Endometrial microvascular endothelial cells (primary cell): ENCODE results near the gene TNRC18. TPM values are rescaled to one million over a fixed set of nuclear protein-coding genes. Genes with fewer than 3 reads are reported as not detected.
"Not testable (repeated sequence)": the region's sequence is repeated elsewhere in the genome, so short reads cannot be mapped to it uniquely, and the experiment has no call there.

Experiments
- in situ Hi-C: cut with HindIII; loops from 2 replicates; pipeline ENCODE4 v1.10.0; 2017; ENCODE audit warnings: low sequenced_read_pairs, low pct_unique_long_range_greater_than_20kb; ENCODE audit errors: inconsistent ontology term
- total RNA-seq: library from RNA; depleted of rRNA; stranded (reverse); fragments of >200 nt; gene quantifications from one replicate; pipeline ENCODE4 v1.2.3, GENCODE V29; 2015; ENCODE audit errors: inconsistent ontology term

Gene TNRC18
- total RNA-seq, 1 donor from 2014 or later, result 20.1 TPM

GRCh38 chr7:5362466-5362865 is 61.2 kb downstream of the TNRC18 start:
- in situ Hi-C loops, result no loop called here

DNA sequence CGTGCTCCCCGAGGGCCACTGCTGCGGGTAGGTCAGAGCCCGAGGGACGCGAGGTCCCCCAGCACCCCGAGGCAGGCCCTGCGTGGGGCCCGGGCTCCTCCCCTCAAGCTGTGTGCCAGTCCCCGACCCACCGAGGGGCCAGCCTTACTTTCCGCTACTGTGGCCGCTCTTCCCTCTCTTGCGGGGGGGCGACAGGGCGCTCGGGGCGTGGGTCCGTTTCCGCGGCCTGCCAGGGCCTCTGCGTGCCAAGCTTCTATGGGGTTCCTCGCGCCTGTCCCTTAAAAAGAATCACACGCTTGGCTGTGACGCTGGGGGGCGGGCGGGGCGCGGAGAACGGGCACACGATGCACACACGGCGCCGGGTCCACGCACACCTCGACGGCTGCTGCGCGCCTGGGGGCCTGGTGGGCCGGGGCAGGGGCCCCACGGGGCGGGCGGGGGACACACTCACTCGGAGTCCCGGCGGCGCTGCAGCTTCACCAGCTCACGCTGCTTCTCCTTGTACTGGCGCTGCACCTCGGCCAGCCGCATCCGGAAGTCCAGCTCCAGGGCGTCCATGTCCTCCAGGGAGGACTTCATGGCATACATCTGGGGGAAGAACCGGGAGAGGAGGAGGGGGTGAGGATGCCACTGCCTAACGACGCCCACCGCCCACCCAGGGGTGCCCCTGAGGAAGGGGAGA is 62.0 kb downstream of the TNRC18 start:
- in situ Hi-C loops, result no loop called here

DNA sequence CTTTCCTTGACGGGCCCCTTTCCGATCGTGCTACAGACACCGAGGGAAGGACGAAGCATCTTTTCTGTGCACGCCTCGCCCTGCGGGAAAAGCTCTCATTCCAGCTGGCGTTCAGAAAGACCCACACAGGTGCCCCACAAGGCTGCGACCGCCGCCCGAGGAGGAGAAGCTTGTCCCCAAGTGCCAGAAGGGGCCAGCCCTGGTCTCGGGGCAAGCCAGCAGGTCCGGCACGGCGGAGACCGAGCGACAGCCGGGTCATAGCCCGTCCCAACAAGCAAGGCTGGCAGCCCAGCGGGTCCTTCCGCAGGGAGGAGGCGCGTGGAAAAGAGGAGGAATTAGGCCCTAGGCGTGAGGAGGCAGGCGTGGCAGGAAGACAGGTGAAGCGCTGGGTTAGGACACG is 62.7 kb downstream of the TNRC18 start:
- in situ Hi-C loops, result no loop called here

- in situ Hi-C loops, result no loop called here
These were observed 63.2 kb downstream of the TNRC18 start for GRCh38 chr7:5360451-5360850.

- in situ Hi-C loops, result not testable (repeated sequence)
These were observed 63.6 kb downstream of the TNRC18 start for GRCh38 chr7:5360021-5360420.

DNA sequence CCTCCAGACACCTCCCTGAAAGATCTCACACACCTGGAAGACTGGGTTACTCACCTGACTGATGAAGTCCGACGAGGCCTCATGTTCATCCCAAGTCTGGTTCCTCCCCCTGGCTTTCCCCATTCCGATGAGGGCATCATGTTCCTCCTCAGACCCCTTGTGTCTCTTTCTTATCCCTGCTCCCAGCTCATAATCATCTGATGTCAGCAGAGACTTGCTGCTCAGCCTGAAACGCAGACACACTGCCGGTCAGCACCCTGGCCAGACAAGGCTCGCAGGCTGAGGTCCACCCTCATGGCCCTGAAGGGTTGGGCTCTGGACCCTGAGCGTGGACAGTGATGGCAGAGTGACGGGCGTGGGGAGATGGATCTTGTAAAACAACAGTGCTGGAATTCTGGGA is 64.3 kb downstream of the TNRC18 start:
- in situ Hi-C loops, result no loop called here

GRCh38 chr7:5357951-5358350 is 65.7 kb downstream of the TNRC18 start:
- in situ Hi-C loops, result no loop called here

- in situ Hi-C loops, result no loop called here
These were observed 66.9 kb downstream of the TNRC18 start for GRCh38 chr7:5356751-5357119.

GRCh38 chr7:5354460-5355232 is 69.0 kb downstream of the TNRC18 start:
- in situ Hi-C loops, result no loop called here

DNA sequence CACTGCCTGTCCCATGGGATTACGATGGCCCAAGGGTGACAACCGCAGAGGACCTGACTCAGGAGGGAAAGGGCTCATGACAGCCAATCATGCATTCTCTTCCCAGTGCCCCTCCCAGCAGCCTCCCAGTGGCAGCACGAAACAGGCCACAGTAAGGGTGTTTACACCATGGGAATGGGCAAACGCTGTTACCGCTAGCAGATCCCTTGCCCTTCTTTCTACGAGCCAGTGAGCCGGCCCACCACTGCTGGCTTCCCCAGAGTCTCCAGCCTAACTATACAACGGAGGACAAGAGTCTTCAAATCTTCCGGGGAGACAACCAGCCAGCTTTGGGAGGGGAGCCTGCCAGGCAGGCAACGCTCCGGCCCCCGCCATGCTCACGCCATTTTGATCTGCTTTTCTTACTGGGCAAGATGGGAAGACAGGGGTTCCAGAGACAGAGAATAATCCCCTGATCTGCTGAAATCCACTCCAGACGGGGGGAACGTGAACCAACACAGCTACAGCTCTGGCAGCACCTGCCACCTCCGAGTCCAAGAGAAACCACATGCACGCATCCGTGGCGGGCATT is 71.1 kb downstream of the TNRC18 start:
- in situ Hi-C loops, result no loop called here

- in situ Hi-C loops, result no loop called here
These were observed 71.9 kb downstream of the TNRC18 start for GRCh38 chr7:5351507-5352265.

DNA sequence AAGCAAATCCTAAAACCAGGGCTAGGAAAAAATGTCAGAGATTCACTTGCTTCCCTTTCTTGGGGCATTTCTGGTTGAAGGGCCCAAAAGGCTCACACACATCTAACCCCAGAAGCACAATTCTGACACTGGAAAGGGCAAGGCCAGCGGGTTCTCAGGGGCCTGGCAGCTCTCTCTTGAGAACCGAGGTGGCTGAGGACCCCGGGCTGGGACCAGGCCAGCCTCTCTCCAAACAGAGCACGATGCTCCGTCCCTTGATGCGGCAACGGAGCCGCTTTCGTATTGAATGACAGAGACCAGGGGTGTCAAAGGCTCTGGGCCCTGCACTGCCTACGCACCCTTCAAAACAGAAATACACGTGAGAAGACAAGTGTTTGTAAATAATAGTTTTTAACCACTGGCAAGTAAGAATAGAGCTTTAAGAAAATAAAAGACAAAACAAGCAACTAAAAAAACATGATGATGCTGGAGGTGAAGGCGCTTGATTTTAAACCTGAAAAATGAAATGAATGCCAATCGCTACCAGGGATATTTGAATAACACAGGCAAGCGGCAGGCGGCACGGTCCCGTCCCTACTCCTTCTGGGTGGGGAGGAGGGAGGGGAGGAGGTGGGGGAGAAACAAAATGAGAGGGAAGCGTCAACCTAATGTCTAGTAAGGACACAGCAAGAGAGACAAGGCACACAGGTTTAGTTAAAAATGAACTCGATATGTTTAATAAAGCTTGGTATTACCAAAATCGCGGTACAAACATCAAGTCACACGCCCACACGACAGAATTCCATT is 72.8 kb downstream of the TNRC18 start:
- in situ Hi-C loops, result no loop called here

GRCh38 chr7:5350174-5350463 is 73.5 kb downstream of the TNRC18 start:
- in situ Hi-C loops, result no loop called here

DNA sequence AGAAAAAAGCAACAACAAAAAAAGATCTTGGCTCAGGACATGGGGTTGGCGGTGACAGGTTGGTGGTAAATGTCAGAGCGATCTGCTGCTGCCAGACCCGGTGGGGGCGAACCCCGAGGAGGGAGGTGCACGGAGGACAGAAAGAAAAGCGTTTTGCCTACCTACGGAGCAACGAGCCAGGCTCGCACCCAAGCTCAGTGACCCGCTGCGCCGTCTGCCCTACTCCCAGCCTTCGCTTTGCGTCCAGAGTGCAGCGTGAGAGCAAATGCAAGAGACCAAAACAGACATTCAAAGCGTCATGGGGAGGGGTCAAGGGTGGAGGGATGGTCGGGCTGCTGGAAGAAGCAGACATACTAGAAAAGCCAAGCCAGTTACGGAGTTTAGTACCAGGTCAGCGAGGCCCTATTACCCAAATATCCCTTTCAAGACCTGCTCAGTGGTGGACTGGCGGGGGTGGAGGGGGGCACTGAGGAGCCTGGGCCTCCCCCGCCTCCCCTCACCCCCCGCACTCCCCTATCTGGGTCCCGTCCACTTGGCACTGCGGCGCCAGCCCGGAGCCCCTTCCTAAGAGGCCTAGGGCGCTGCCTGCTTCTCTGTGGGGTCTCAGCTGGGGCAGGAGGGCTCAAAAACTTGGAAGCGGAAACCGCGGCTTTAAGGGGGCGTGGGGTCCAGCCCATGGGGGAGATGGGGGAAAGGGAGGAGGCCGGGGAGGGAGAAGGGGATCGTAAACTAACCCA is 74.0 kb downstream of the TNRC18 start:
- in situ Hi-C loops, result no loop called here

DNA sequence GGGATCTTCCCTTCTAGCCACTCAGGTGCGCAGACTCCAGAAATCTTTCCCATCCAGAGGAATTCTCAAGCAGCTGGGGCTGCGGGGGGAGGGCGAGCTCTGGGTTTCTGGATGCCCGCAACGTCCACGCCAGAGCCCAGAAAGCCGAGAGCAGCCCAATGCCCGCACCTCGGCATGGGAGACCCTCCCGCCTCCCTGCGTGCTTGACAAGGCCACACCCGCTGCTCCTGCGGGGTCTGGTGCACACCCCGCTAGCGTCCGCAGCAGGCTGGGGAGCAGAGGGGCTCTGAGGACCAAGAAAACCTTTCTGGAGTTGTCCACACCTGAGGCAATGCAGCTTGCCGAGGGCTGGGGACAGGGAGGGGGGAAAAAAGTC is 74.6 kb downstream of the TNRC18 start:
- in situ Hi-C loops, result no loop called here

- in situ Hi-C loops, result no loop called here
These were observed 75.3 kb downstream of the TNRC18 start for GRCh38 chr7:5348134-5349004.

- in situ Hi-C loops, result no loop called here
These were observed 78.0 kb downstream of the TNRC18 start for GRCh38 chr7:5345671-5346070.

- in situ Hi-C loops, result no loop called here
These were observed 78.5 kb downstream of the TNRC18 start for GRCh38 chr7:5345171-5345570.
